ENCODE results near the gene POLDIP2.

The POLDIP2 gene

GRCh38 chr17:28357061-28357900 lies at the start of gene POLDIP2:
POLDIP2 (minus strand) TSS chr17:28357527; CDS start chr17:28357448, 79 bp downstream.
- DNase-seq: peak; percentile 83

GRCh38 chr17:28406473-28406814 lies 49.1 kb upstream of the POLDIP2 start:
- peak; percentile 38 for DNase-seq

- peak; percentile 31 for DNase-seq
Measured at GRCh38 chr17:28405632-28406472, 48.5 kb upstream of the POLDIP2 start, which contains the start of gene SLC46A1. SLC46A1 (minus strand) TSS chr17:28406212; CDS start chr17:28406114, 98 bp downstream.

GRCh38 chr17:28404812-28405570 lies 47.7 kb upstream of the POLDIP2 start:
- no peak for DNase-seq

- DNase-seq: no peak
Measured at GRCh38 chr17:28404461-28404811, 47.1 kb upstream of the POLDIP2 start.

GRCh38 chr17:28404007-28404406 lies 46.7 kb upstream of the POLDIP2 start:
- DNase-seq: no peak

- DNase-seq: no peak
Measured at GRCh38 chr17:28402844-28403243, 45.5 kb upstream of the POLDIP2 start.

GRCh38 chr17:28402224-28402630 lies 44.9 kb upstream of the POLDIP2 start:
- DNase-seq: no peak

- no peak for DNase-seq
Measured at GRCh38 chr17:28399808-28400207, 42.5 kb upstream of the POLDIP2 start.

- DNase-seq: no peak
Measured at GRCh38 chr17:28398280-28398981, 41.1 kb upstream of the POLDIP2 start.

GRCh38 chr17:28397687-28398279 lies 40.5 kb upstream of the POLDIP2 start:
- DNase-seq: no peak

- no peak for DNase-seq
Measured at GRCh38 chr17:28397275-28397674, 39.9 kb upstream of the POLDIP2 start.

GRCh38 chr17:28396635-28397239 lies 39.4 kb upstream of the POLDIP2 start:
- no peak for DNase-seq

- no peak for DNase-seq
Measured at GRCh38 chr17:28395968-28396367, 38.6 kb upstream of the POLDIP2 start.

- no peak for DNase-seq
Measured at GRCh38 chr17:28395426-28395825, 38.1 kb upstream of the POLDIP2 start.

GRCh38 chr17:28394337-28395116 lies 37.2 kb upstream of the POLDIP2 start:
- DNase-seq: no peak

GRCh38 chr17:28392491-28392890 lies 35.2 kb upstream of the POLDIP2 start:
- DNase-seq: no peak

- DNase-seq: no peak
Measured at GRCh38 chr17:28391401-28391800, 34.1 kb upstream of the POLDIP2 start.

- DNase-seq: no peak
Measured at GRCh38 chr17:28390984-28391383, 33.7 kb upstream of the POLDIP2 start.

GRCh38 chr17:28390563-28390962 lies 33.2 kb upstream of the POLDIP2 start:
- no peak for DNase-seq

GRCh38 chr17:28390141-28390540 lies 32.8 kb upstream of the POLDIP2 start:
- DNase-seq: no peak

Measured in SHP77 treated with DMSO at 0.1 percent for 48 hours (cell line).